ENCODE measurements around the gene SH2D3C. TPM values are rescaled to one million over a fixed set of nuclear protein-coding genes. Genes with fewer than 3 reads are reported as not detected.

The SH2D3C gene
- total RNA-seq (2014; rRNA removed; shearing (Covaris generic)), result 0.08 and 0.11 TPM in 2 replicates
- 0.20 and 0.82 TPM in 2 replicates for polyA plus RNA-seq (2015; cell fraction: cytosol; rRNA removed)
- not detected in 2 replicates for polyA plus RNA-seq (2015; cell fraction: nucleus; rRNA removed)

- no peak for DNase-seq (ENCODE audit: low read depth, low spot score)
Measured at GRCh38 chr9:127778280-127779135, at the start of gene SH2D3C. TSS of gene SH2D3C (minus strand) at chr9:127778666. CDS start at chr9:127778627, 39 bp downstream.

DNA sequence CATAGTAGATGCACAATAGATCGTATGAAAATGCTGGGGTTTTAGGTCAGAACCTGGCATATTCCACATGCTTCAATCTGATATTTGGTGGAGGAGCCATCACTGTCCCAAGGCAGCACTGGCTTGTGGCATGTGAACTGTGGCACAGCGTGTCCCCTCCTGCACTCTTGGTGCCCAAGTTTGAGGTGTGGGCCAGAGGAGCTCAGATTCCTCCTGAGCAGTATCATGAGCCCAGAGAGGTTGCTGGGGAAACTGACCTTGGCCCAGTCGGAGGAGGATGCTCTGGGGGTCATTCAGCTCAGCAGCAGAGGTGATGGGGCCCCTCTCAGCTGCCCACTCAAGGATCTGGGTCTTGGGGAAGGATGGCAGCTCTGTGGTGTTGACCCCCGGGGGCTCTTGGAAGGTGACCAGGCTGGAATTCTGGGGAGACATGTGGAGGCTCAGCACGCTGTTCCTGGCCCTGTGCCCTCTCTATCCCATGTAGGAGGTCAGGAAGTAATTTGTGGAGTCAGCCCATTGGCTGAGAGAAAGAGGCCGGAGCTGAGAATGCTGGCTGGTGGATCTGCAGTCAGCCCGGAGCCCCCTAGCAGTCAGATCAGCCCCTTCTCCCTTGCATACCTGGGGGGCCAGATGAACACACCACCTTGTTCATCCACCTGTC lies 47.9 kb upstream of the SH2D3C start:
- in situ Hi-C loops (cut with HindIII; ENCODE audit: low pct_unique_long_range_greater_than_20kb, low sequenced_read_pairs), result no loop called here
- DNase-seq (ENCODE audit: low read depth, low spot score), result no peak

More at GRCh38 chr9:127778280-127779135, at the start of gene SH2D3C:
- in situ Hi-C loops (cut with HindIII; ENCODE audit: low pct_unique_long_range_greater_than_20kb, low sequenced_read_pairs), result no loop called here

- DNase-seq (ENCODE audit: low read depth, low spot score), result peak; percentile 28
Measured at GRCh38 chr9:127825319-127826051, 47.0 kb upstream of the SH2D3C start.

GRCh38 chr9:127822108-127822507 lies 43.6 kb upstream of the SH2D3C start:
- no peak for DNase-seq (ENCODE audit: low read depth, low spot score)
- in situ Hi-C loops (cut with HindIII; ENCODE audit: low pct_unique_long_range_greater_than_20kb, low sequenced_read_pairs), result no loop called here

More at GRCh38 chr9:127825319-127826051, 47.0 kb upstream of the SH2D3C start:
- in situ Hi-C loops (cut with HindIII; ENCODE audit: low pct_unique_long_range_greater_than_20kb, low sequenced_read_pairs), result no loop called here

DNA sequence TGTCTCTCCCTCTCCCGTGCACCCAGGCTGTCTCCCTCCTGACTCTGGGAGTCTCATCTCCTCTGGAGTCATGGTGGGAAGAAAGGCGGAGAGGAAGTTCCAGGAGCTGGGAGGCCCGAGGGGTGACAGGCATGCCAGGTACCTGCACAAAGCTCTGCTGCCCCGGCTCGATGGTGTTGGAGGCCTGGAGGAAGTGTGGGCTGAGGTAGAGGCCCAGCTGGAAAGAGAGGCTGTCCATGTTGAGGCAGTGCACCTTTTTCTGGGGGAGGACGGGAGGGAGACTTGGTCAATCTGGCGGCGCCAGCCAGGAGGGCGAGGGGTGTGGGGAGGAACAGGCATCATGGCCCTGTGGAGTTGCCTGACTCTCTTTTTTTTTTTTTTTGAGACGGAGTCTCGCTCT lies 40.1 kb upstream of the SH2D3C start:
- in situ Hi-C loops (cut with HindIII; ENCODE audit: low pct_unique_long_range_greater_than_20kb, low sequenced_read_pairs), result no loop called here
- no peak for DNase-seq (ENCODE audit: low read depth, low spot score)

- in situ Hi-C loops (cut with HindIII; ENCODE audit: low pct_unique_long_range_greater_than_20kb, low sequenced_read_pairs), result no loop called here
- no peak for DNase-seq (ENCODE audit: low read depth, low spot score)
Measured at GRCh38 chr9:127817881-127818434, 39.5 kb upstream of the SH2D3C start.

- DNase-seq (ENCODE audit: low read depth, low spot score), result no peak
- in situ Hi-C loops (cut with HindIII; ENCODE audit: low pct_unique_long_range_greater_than_20kb, low sequenced_read_pairs), result no loop called here
Measured at GRCh38 chr9:127816728-127817127, 38.3 kb upstream of the SH2D3C start.

GRCh38 chr9:127816362-127816725 lies 37.9 kb upstream of the SH2D3C start:
- in situ Hi-C loops (cut with HindIII; ENCODE audit: low pct_unique_long_range_greater_than_20kb, low sequenced_read_pairs), result no loop called here
- no peak for DNase-seq (ENCODE audit: low read depth, low spot score)

DNA sequence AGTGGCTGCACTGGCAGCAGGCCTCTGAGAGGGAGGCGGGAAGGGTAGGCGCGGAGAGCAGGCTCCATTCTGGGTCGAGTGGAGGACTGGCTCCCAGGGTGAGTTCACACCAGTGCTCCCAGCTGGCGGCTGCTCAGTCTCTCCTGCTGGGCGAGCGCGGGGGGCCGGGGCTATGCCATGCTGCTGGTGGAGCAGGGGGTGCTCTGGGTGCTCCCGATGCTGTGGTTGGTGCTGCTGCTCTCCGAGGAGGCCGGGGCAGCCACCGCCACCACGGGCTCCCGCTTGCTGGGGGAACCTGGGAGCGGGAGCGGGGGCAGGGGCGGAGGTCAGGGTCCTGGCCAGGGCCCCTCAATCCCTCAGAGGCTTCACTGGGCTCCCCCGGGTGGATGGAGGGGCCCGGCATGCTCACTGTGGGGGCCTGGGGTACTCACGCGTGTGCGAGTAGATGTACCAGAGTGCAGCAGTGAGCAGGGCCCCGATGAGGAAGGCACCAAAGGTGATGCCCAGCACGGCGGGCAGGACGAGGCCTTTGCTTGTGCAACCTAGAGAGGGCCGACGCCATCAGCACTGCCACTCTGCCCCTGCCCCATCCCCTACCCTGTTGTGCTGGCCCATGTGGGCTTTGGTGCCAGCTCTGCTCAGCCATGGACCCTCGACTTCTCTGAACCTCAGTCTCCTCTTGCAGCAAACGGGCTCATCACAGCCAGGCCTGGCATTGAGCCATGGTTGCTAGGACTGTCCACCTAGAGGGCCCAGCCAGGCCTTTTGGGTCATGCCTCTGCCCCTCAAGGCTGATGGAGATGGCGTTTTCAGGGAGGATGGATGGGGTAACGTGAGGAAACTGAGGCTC lies 37.3 kb upstream of the SH2D3C start:
- DNase-seq (ENCODE audit: low read depth, low spot score), result no peak
- in situ Hi-C loops (cut with HindIII; ENCODE audit: low pct_unique_long_range_greater_than_20kb, low sequenced_read_pairs), result no loop called here

- in situ Hi-C loops (cut with HindIII; ENCODE audit: low pct_unique_long_range_greater_than_20kb, low sequenced_read_pairs), result no loop called here
- no peak for DNase-seq (ENCODE audit: low read depth, low spot score)
Measured at GRCh38 chr9:127814619-127815511, 36.4 kb upstream of the SH2D3C start.

DNA sequence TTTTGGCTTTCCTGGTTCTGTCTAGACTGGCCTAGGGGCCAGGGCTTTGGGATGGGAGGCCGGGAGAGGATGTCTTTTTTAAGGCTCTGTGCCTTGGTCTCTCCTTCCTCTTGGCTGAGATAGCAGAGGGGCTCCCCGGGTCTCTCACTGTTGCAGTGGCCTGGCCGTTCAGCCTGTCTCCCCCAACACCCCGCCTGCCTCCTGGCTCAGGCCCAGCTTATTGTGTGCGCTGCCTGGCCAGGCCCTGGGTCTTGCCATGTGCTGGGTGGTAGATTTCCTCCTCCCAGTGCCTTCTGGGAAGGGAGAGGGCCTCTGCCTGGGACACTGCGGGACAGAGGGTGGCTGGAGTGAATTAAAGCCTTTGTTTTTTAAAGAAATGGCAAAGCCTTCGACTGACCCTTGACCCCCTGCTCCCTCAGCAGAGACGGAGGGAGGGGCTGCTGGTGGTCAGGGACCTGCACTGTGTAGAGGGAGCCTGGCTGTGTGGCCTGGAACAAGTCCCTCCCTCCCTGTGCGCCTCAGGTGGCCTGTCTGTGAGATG lies 35.3 kb upstream of the SH2D3C start:
- in situ Hi-C loops (cut with HindIII; ENCODE audit: low pct_unique_long_range_greater_than_20kb, low sequenced_read_pairs), result no loop called here

GRCh38 chr9:127812936-127813675 lies 34.6 kb upstream of the SH2D3C start:
- DNase-seq (ENCODE audit: low read depth, low spot score), result no peak
- in situ Hi-C loops (cut with HindIII; ENCODE audit: low pct_unique_long_range_greater_than_20kb, low sequenced_read_pairs), result no loop called here

More for the DNA sequence above, 35.3 kb upstream of the SH2D3C start:
- no peak for DNase-seq (ENCODE audit: low read depth, low spot score)

- no peak for DNase-seq (ENCODE audit: low read depth, low spot score)
- in situ Hi-C loops (cut with HindIII; ENCODE audit: low pct_unique_long_range_greater_than_20kb, low sequenced_read_pairs), result no loop called here
Measured at GRCh38 chr9:127812011-127812410, 33.5 kb upstream of the SH2D3C start.

DNA sequence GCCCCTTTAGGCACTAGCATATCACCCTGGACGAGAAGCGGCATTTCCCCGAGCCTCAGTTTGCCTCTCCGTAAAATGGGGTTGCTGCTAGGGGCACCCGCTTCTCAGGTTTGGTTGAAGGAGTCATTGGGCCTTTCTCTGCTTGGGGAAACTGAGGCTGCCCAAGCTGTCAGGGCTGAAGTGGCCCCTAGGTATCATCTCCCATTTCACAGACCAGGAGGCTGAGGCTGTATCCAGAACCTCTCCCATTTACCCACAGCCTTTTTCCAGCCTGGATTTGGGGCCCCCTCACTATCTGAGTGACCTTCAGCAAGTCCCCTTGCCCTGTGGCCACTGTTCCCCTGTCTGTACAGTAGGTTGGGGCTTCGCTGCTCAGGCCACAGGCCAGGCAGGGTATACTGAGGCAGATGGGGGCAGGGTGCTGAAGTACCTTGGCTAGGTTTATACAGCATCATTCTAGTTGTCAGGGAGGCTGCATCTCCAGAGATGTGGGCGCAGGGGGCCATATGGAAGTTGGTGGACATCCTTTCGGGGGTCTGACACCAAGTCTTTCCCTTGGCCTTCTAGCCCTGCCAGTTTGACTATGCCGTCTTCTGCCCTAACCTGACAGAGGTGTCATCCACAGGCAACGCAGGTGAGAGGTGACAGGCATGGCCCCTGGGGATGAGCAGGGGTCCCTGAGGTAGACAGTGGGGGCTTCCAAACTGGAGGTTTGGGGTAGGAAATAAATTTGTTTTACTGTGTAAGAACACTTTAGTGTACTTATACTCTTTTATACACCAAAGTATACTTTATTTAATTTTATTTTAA lies 32.1 kb upstream of the SH2D3C start:
- in situ Hi-C loops (cut with HindIII; ENCODE audit: low pct_unique_long_range_greater_than_20kb, low sequenced_read_pairs), result no loop called here
- no peak for DNase-seq (ENCODE audit: low read depth, low spot score)

Data from SK-MEL-5 (cell line).